Prostate gland (tissue), 2 donors: ENCODE data around the gene CDV3. TPM values are rescaled to one million over a fixed set of nuclear protein-coding genes. Genes with fewer than 3 reads are reported as not detected.
"Not testable (repeated sequence)": the region's sequence is repeated elsewhere in the genome, so short reads cannot be mapped to it uniquely, and the experiment has no call there.

Source experiments
- DNase-seq: peaks from one replicate; pipeline ENCODE4 v3.0.0-alpha.2; 2019; ENCODE audit warnings: low spot score
- H3K27ac ChIP-seq, 2 donors: fragments of 200-600 bp; sonication (generic); 2 replicates each; pipeline ENCODE4 v1.5.1; 2017 to 2019
- H3K27me3 ChIP-seq: fragments of 200-600 bp; sonication (generic); replicated peaks from 2 replicates; pipeline ENCODE4 v1.5.1; 2019; ENCODE audit not compliant: insufficient read depth
- H3K36me3 ChIP-seq, 2 donors: fragments of 200-600 bp; sonication (generic); 1 replicate in 1 of 2; 2 replicates in 1 of 2; pipeline versions ENCODE4 v1.5.1 to v1.8.1; 2017 to 2019
- H3K4me1 ChIP-seq: fragments of 200-600 bp; sonication (generic); replicated peaks from 2 replicates; pipeline ENCODE4 v1.5.1; 2019
- H3K4me3 ChIP-seq, 2 donors: fragments of 200-600 bp; sonication (generic); 2 replicates each; pipeline ENCODE4 v1.5.1; 2017 to 2019
- H3K9me3 ChIP-seq: fragments of 200-600 bp; sonication (generic); 2 replicates; pipeline ENCODE4 v1.5.1; 2017
- CTCF ChIP-seq, 4 experiments: fragments of 200-600 bp in 2 of 4; fragments of 450-650 bp in 2 of 4; sonication (generic) in 2 of 4; IDR thresholded peaks; 1 replicate in 3 of 4; 2 replicates in 1 of 4; pipeline ENCODE4 v1.5.1; 2016 to 2019; ENCODE audit warnings: antibody characterized with exemption in 4 of 4, mild to moderate bottlenecking in 2 of 4, moderate library complexity in 2 of 4
- POLR2A ChIP-seq: fragments of 450-650 bp; IDR thresholded peaks from one replicate; pipeline ENCODE4 v1.6.1; 2016; ENCODE audit warnings: antibody characterized with exemption, mild to moderate bottlenecking
- POLR2AphosphoS5 ChIP-seq: sonication (generic); formaldehyde crosslinking; IDR thresholded peaks from one replicate; pipeline ENCODE4 v1.6.1; 2017; ENCODE audit warnings: antibody characterized with exemption
- WGBS: methylation state at CpG from one replicate; pipeline ENCODE4 v1.1.5; 2018; 5-methylcytosine and 5-hydroxymethylcytosine counted together
- intact Hi-C: fragments of 100-400 bp; cut with DNase I; formaldehyde crosslinking; loops from one replicate; pipeline ENCODE4 v1.14.2; 2022
- total RNA-seq, 2 donors: library from RNA; depleted of rRNA; stranded (reverse); fragments of >200 nt; gene quantifications; one replicate each; pipeline ENCODE4 v1.1.0, GENCODE V29; 2016

Gene CDV3
- total RNA-seq, 2 donors from 2014 or later, result 68.8 to 105 TPM

GRCh38 chr3:133531981-133532380 lies 41.5 kb upstream of the CDV3 start:
- Histone ChIP-seq H3K27me3 (no peaks in the 10 kb centered on the region), H3K36me3 (no peaks in the 10 kb centered on the region), H3K4me3 (no peak overlapping the region), H3K9me3 (no peaks in the 10 kb centered on the region), H3K27ac (no peak overlapping the region), H3K4me1 (no peaks in the 10 kb centered on the region)
- intact Hi-C loops, result no loop called here
- TF ChIP-seq POLR2A (no peak), CTCF (IDR thresholded peaks at IDR 0.05) (no peak), POLR2AphosphoS5 (no peak)
- no peak for DNase-seq
- WGBS, result 86% methylated on average over 5 of the region's 5 CpGs

- Histone ChIP-seq H3K27ac (no peak overlapping the region), H3K4me3 (no peak overlapping the region), H3K27me3 (no peaks in the 10 kb centered on the region), H3K9me3 (no peaks in the 10 kb centered on the region), H3K36me3 (no peaks in the 10 kb centered on the region), H3K4me1 (no peaks in the 10 kb centered on the region)
- WGBS, result 95% methylated on average over 5 of the region's 5 CpGs
- intact Hi-C loops, result no loop called here
- DNase-seq, result no peak
- TF ChIP-seq POLR2AphosphoS5 (no peak), CTCF (IDR thresholded peaks at IDR 0.05) (no peak), POLR2A (no peak)
Observed at GRCh38 chr3:133532951-133533350, 40.5 kb upstream of the CDV3 start.

- no peak overlapping the region for H3K27ac ChIP-seq
- intact Hi-C loops, result no loop called here
- TF ChIP-seq POLR2A (no peak), POLR2AphosphoS5 (no peak), CTCF (IDR thresholded peaks at IDR 0.05) (no peak)
Observed at GRCh38 chr3:133535971-133536881, 37.3 kb upstream of the CDV3 start.

GRCh38 chr3:133537131-133537530 lies 36.4 kb upstream of the CDV3 start:
- H3K4me3 ChIP-seq, intact Hi-C loops, H3K27ac ChIP-seq, H3K36me3 ChIP-seq, DNase-seq, H3K9me3 ChIP-seq, H3K4me1 ChIP-seq, H3K27me3 ChIP-seq: not testable (repeated sequence)
- 94% methylated on average over 11 of the region's 11 CpGs for WGBS

More at GRCh38 chr3:133535971-133536881, 37.3 kb upstream of the CDV3 start:
- no peak for DNase-seq
- Histone ChIP-seq H3K4me3 (no peak overlapping the region), H3K4me1 (no peaks in the 10 kb centered on the region), H3K27me3 (no peaks in the 10 kb centered on the region), H3K9me3 (no peaks in the 10 kb centered on the region), H3K36me3 (no peaks in the 10 kb centered on the region)
- WGBS, result 0% methylated on average over 1 of the region's 1 CpG

- intact Hi-C loops, result no loop called here
- H3K27ac ChIP-seq, result no peak overlapping the region
- no peak overlapping the region for H3K4me3 ChIP-seq
- no peak for TF ChIP-seq POLR2A
- no peak for TF ChIP-seq POLR2AphosphoS5
- TF ChIP-seq CTCF (IDR thresholded peaks at IDR 0.05), result no peak
- no peak for DNase-seq
- no peaks in the 10 kb centered on the region for H3K36me3 ChIP-seq
- no peaks in the 10 kb centered on the region for H3K27me3 ChIP-seq
- WGBS, result 97% methylated on average over 2 of the region's 2 CpGs
- no peaks in the 10 kb centered on the region for H3K9me3 ChIP-seq
- no peaks in the 10 kb centered on the region for H3K4me1 ChIP-seq
Observed at GRCh38 chr3:133538154-133538553, 35.3 kb upstream of the CDV3 start.
